H9 (cell line): ENCODE results near the gene ARSG. TPM values are rescaled to one million over a fixed set of nuclear protein-coding genes. Genes with fewer than 3 reads are reported as not detected.

Source experiments
- DNase-seq: peaks from one replicate; pipeline ENCODE4 v3.0.0-alpha.2; 2017
- H2AFZ ChIP-seq: one replicate; pipeline ENCODE4 v1.6.1; 2013; ENCODE audit warnings: mild to moderate bottlenecking, low read length, control low read depth, moderate library complexity
- H2AK5ac ChIP-seq: 2 replicates; pipeline ENCODE4 v1.6.1; 2013; ENCODE audit warnings: low read length, control low read depth, mixed read lengths; ENCODE audit not compliant: insufficient read length
- H2BK120ac ChIP-seq: one replicate; pipeline ENCODE4 v1.6.1; 2013; ENCODE audit warnings: low read depth, mild to moderate bottlenecking, low read length, control low read depth, inconsistent platforms; ENCODE audit not compliant: poor library complexity, severe bottlenecking
- H2BK12ac ChIP-seq: 2 replicates; pipeline ENCODE4 v1.6.1; 2013; ENCODE audit warnings: low read length, control low read depth, mixed read lengths, low read depth; ENCODE audit not compliant: insufficient read length
- H2BK15ac ChIP-seq: 2 replicates; pipeline ENCODE4 v1.6.1; 2013; ENCODE audit warnings: low read depth, low read length, control low read depth
- H2BK20ac ChIP-seq: one replicate; pipeline ENCODE4 v1.6.1; 2013; ENCODE audit warnings: low read depth, mild to moderate bottlenecking, low read length, control low read depth, inconsistent platforms; ENCODE audit not compliant: poor library complexity, severe bottlenecking
- H2BK5ac ChIP-seq: 2 replicates; pipeline ENCODE4 v1.6.1; 2013; ENCODE audit warnings: low read length, control low read depth, mixed read lengths; ENCODE audit not compliant: insufficient read length
- H3K14ac ChIP-seq: 2 replicates; pipeline ENCODE4 v1.6.1; 2013; ENCODE audit warnings: low read length, control low read depth; ENCODE audit not compliant: insufficient read depth
- H3K18ac ChIP-seq: 2 replicates; pipeline ENCODE4 v1.6.1; 2013; ENCODE audit warnings: low read depth, mild to moderate bottlenecking, mixed read lengths, low read length, control low read depth; ENCODE audit not compliant: insufficient read length
- H3K23ac ChIP-seq: 2 replicates; pipeline ENCODE4 v1.6.1; 2013; ENCODE audit warnings: low read length, control low read depth, mixed read lengths, low read depth; ENCODE audit not compliant: insufficient read length
- H3K23me2 ChIP-seq: 2 replicates; pipeline ENCODE4 v1.6.1; 2013; ENCODE audit warnings: low read depth, mild to moderate bottlenecking, mixed read lengths, low read length, control low read depth; ENCODE audit not compliant: insufficient read length, poor library complexity, severe bottlenecking
- H3K27ac ChIP-seq: 2 replicates; pipeline ENCODE4 v1.5.1; 2013; ENCODE audit warnings: low read length, control low read depth, mixed read lengths, low read depth; ENCODE audit not compliant: insufficient read length
- H3K27me3 ChIP-seq: 2 replicates; pipeline ENCODE4 v1.6.1; 2013; ENCODE audit warnings: low read length, control low read depth, inconsistent platforms; ENCODE audit not compliant: insufficient read depth
- H3K4ac ChIP-seq: 2 replicates; pipeline ENCODE4 v1.6.1; 2013; ENCODE audit warnings: low read depth, mild to moderate bottlenecking, control low read depth, inconsistent platforms, low read length, moderate library complexity
- H3K4me1 ChIP-seq: 2 replicates; pipeline ENCODE4 v1.6.1; 2013; ENCODE audit warnings: low read length, control low read depth, inconsistent platforms; ENCODE audit not compliant: insufficient read depth
- H3K4me2 ChIP-seq: 2 replicates; pipeline ENCODE4 v1.6.1; 2013; ENCODE audit warnings: low read length, control low read depth, mixed read lengths; ENCODE audit not compliant: insufficient read length, insufficient read depth
- H3K56ac ChIP-seq: 2 replicates; pipeline ENCODE4 v1.6.1; 2013; ENCODE audit warnings: low read depth, mild to moderate bottlenecking, mixed read lengths, low read length, control low read depth; ENCODE audit not compliant: insufficient read length
- H3K79me1 ChIP-seq: 2 replicates; pipeline ENCODE4 v1.6.1; 2013; ENCODE audit warnings: low read depth, mild to moderate bottlenecking, moderate library complexity, low read length, control low read depth, inconsistent platforms; ENCODE audit not compliant: insufficient read depth, poor library complexity, severe bottlenecking
- H3K79me2 ChIP-seq: 2 replicates; pipeline ENCODE4 v1.6.1; 2013; ENCODE audit warnings: low read length, control low read depth, inconsistent platforms; ENCODE audit not compliant: insufficient read depth
- H3K9ac ChIP-seq: 2 replicates; pipeline ENCODE4 v1.6.1; 2013; ENCODE audit warnings: low read length, control low read depth, mixed read lengths; ENCODE audit not compliant: insufficient read length; ENCODE audit errors: extremely low read depth
- H3K9me3 ChIP-seq: one replicate; pipeline ENCODE4 v1.6.1; 2013; ENCODE audit warnings: low read depth, low read length, inconsistent platforms; ENCODE audit not compliant: control insufficient read depth
- H3T11ph ChIP-seq: one replicate; pipeline ENCODE4 v1.6.1; 2013; ENCODE audit warnings: mild to moderate bottlenecking, low read length, control low read depth, inconsistent platforms
- H4K20me1 ChIP-seq: one replicate; pipeline ENCODE4 v1.6.1; 2013; ENCODE audit not compliant: control insufficient read depth, insufficient read length, insufficient read depth
- H4K5ac ChIP-seq: 2 replicates; pipeline ENCODE4 v1.6.1; 2013; ENCODE audit warnings: low read depth, mild to moderate bottlenecking, mixed read lengths, low read length, control low read depth; ENCODE audit not compliant: insufficient read length
- H4K8ac ChIP-seq: replicated peaks from 2 replicates; pipeline ENCODE4 v1.6.1; 2013; ENCODE audit warnings: low read length, control low read depth, mixed read lengths, low read depth; ENCODE audit not compliant: insufficient read length
- H4K91ac ChIP-seq: 2 replicates; pipeline ENCODE4 v1.6.1; 2013; ENCODE audit warnings: low read depth, mild to moderate bottlenecking, moderate library complexity, mixed read lengths, low read length, control low read depth; ENCODE audit not compliant: insufficient read length
- H3K27ac Mint-ChIP-seq, 3 experiments: 2 replicates in 2 of 3; 3 replicates in 1 of 3; pipeline ENCODE4 v1.8.0; 2020 to 2021; ENCODE audit warnings: mixed read lengths in 3 of 3, mild to moderate bottlenecking in 1 of 3, moderate library complexity in 1 of 3
- H3K27me3 Mint-ChIP-seq: 2 replicates; pipeline ENCODE4 v1.8.0; 2021; ENCODE audit warnings: low read depth, mild to moderate bottlenecking, moderate library complexity, mixed read lengths
- H3K36me3 Mint-ChIP-seq, 3 experiments: 2 replicates in 2 of 3; 3 replicates in 1 of 3; pipeline ENCODE4 v1.8.0; 2020 to 2021; ENCODE audit warnings: low read depth in 3 of 3, mixed read lengths in 3 of 3; ENCODE audit not compliant: insufficient read depth in 1 of 3
- H3K4me1 Mint-ChIP-seq, 2 experiments: 2 replicates each; pipeline ENCODE4 v1.8.0; 2020; ENCODE audit warnings: mixed read lengths in 2 of 2
- H3K4me3 Mint-ChIP-seq, 2 experiments: 2 replicates in 1 of 2; 3 replicates in 1 of 2; pipeline ENCODE4 v1.8.0; 2020 to 2021; ENCODE audit warnings: mild to moderate bottlenecking in 2 of 2, mixed read lengths in 2 of 2, moderate library complexity in 1 of 2
- H3K9me3 Mint-ChIP-seq, 2 experiments: 2 replicates in 1 of 2; 3 replicates in 1 of 2; pipeline ENCODE4 v1.8.0; 2020; ENCODE audit warnings: mild to moderate bottlenecking in 2 of 2, mixed read lengths in 2 of 2, moderate library complexity in 1 of 2
- CTCF ChIP-seq: fragments of 200-600 bp; sonication (generic); conservative IDR thresholded peaks from 3 replicates; pipeline ENCODE4 v1.8.0; 2021; ENCODE audit warnings: antibody characterized with exemption, mild to moderate bottlenecking
- WGBS: extraction: QIAGEN DNeasy Blood & Tissue Kit; methylation state at CpG from one replicate; pipeline ENCODE4 v1.1.7; 2013; ENCODE audit warnings: missing lambda C conversion rate, low lambda C conversion rate, mixed read lengths; ENCODE audit not compliant: insufficient read length; ENCODE audit errors: extremely low coverage; 5-methylcytosine and 5-hydroxymethylcytosine counted together
- total RNA-seq: library from RNA; stranded (reverse); gene quantifications from 2 replicates; pipeline ENCODE4 v1.2.1, GENCODE V29; 2021

ARSG gene
- total RNA-seq, 1 experiment from 2014 or later, result 3.6 TPM

GRCh38 chr17:68431661-68432071 is 140.4 kb downstream of the ARSG start:
- 0 out of 7 replicates have a peak overlapping the region, but pooled peaks of 1 of the 3 experiments have one; percentile 2 for H3K27ac Mint-ChIP-seq
- H3K27me3 ChIP-seq, result no peaks in the 10 kb centered on the region
- H3K79me2 ChIP-seq, result no peaks in the 10 kb centered on the region
- H4K8ac ChIP-seq, result no peak overlapping the region
- TF ChIP-seq CTCF, result peak; percentile 66
- H3K9ac ChIP-seq, result no peak overlapping the region
- no peak overlapping the region for H2AK5ac ChIP-seq
- WGBS, result no CpG with 5 or more reads among the region's 15 CpGs
- H3K56ac ChIP-seq, result no peak overlapping the region
- no peak overlapping the region for H2BK20ac ChIP-seq
- no peak overlapping the region for H3K14ac ChIP-seq
- H2AFZ ChIP-seq, result no peak overlapping the region
- H2BK5ac ChIP-seq, result no peak overlapping the region
- H3K23ac ChIP-seq, result no peak overlapping the region
- H3K27ac ChIP-seq, result no peak overlapping the region
- H3K4me3 Mint-ChIP-seq, result no peak overlapping the region
- no peak overlapping the region for H2BK12ac ChIP-seq
- no peaks in the 10 kb centered on the region for H3K27me3 Mint-ChIP-seq
- no peak overlapping the region for H3T11ph ChIP-seq
- H3K9me3 Mint-ChIP-seq, result no peaks in the 10 kb centered on the region
- H3K4me2 ChIP-seq, result no peak overlapping the region
- no peaks in the 10 kb centered on the region for H3K9me3 ChIP-seq
- no peaks in the 10 kb centered on the region for H3K4me1 ChIP-seq
- no peak overlapping the region for H4K5ac ChIP-seq
- H3K4me1 Mint-ChIP-seq, result peaks cover 5 to 9% of the 10 kb centered on the region in 2 experiments
- no peak overlapping the region for H2BK15ac ChIP-seq
- H4K20me1 ChIP-seq, result no peaks in the 10 kb centered on the region
- H3K4ac ChIP-seq, result no peak overlapping the region
- no peak overlapping the region for H4K91ac ChIP-seq
- H3K23me2 ChIP-seq, result no peaks in the 10 kb centered on the region
- H3K36me3 Mint-ChIP-seq, result peaks cover 13 to 45% (median 33%) of the 10 kb centered on the region in 3 experiments; a peak in 6 of 7 replicates
- no peaks in the 10 kb centered on the region for H3K79me1 ChIP-seq
- H3K18ac ChIP-seq, result no peak overlapping the region
- no peak overlapping the region for H2BK120ac ChIP-seq
- DNase-seq, result peak; percentile 45
